Common myeloid progenitor, CD34-positive (primary cell): ENCODE measurements around the gene SLC1A2.

Experiments used
- CTCF ChIA-PET: fragments of 350-600 bp; sonication (Branson Sonifier 250); formaldehyde crosslinking; loops from one replicate; lab custom pipeline; 2021; ENCODE audit warnings: antibody characterized with exemption; lab: Charles Lee
- POLR2A ChIA-PET: fragments of 350-600 bp; sonication (Branson Sonifier 250); formaldehyde crosslinking; loops from one replicate; lab custom pipeline; 2021; ENCODE audit warnings: antibody characterized with exemption; lab: Charles Lee
- DNase-seq, 3 donors: peaks; one replicate each; pipeline versions ENCODE4 v3.0.0 to v3.0.0-alpha.2; 2013
- H3K27ac ChIP-seq, 2 experiments: 1 replicate in 1 of 2; 2 replicates in 1 of 2; pipeline ENCODE4 v1.7.0; 2013; ENCODE audit warnings: inconsistent platforms in 2 of 2, low read length in 2 of 2, mild to moderate bottlenecking in 2 of 2, low read depth in 1 of 2, moderate library complexity in 1 of 2; ENCODE audit not compliant: severe bottlenecking in 2 of 2, insufficient read depth in 1 of 2, poor library complexity in 1 of 2
- H3K27me3 ChIP-seq, 5 experiments: replicated peaks in 2 of 5; 1 replicate in 3 of 5; 2 replicates in 2 of 5; pipeline versions ENCODE4 v1.6.1 to v1.7.0; 2013; ENCODE audit warnings: low read length in 4 of 5, mild to moderate bottlenecking in 2 of 5, moderate library complexity in 2 of 5, inconsistent platforms in 1 of 5; ENCODE audit not compliant: insufficient read depth in 5 of 5, control insufficient read depth in 4 of 5
- H3K36me3 ChIP-seq, 4 experiments: 1 replicate in 2 of 4; 2 replicates in 2 of 4; pipeline versions ENCODE4 v1.6.1 to v1.7.0; 2013; ENCODE audit warnings: low read length in 3 of 4, control low read depth in 1 of 4, mild to moderate bottlenecking in 1 of 4; ENCODE audit not compliant: control insufficient read depth in 4 of 4, insufficient read depth in 4 of 4
- H3K4me1 ChIP-seq, 4 experiments: 1 replicate in 3 of 4; 2 replicates in 1 of 4; pipeline versions ENCODE4 v1.6.1 to v1.7.1; 2013; ENCODE audit warnings: low read length in 3 of 4, mild to moderate bottlenecking in 3 of 4, control low read depth in 1 of 4, inconsistent platforms in 1 of 4, moderate library complexity in 1 of 4; ENCODE audit not compliant: control insufficient read depth in 4 of 4, insufficient read depth in 4 of 4; ENCODE audit errors: control extremely low read depth in 1 of 4
- H3K4me3 ChIP-seq, 7 experiments: 1 replicate in 4 of 7; 2 replicates in 3 of 7; pipeline versions ENCODE4 v1.5.1 to v1.7.0; 2013; ENCODE audit warnings: mild to moderate bottlenecking in 7 of 7, low read length in 6 of 7, moderate library complexity in 6 of 7, inconsistent platforms in 2 of 7, low read depth in 2 of 7, control low read depth in 1 of 7; ENCODE audit not compliant: insufficient read depth in 4 of 7, control insufficient read depth in 1 of 7; ENCODE audit errors: extremely low read depth in 1 of 7
- H3K9me3 ChIP-seq, 5 experiments: 1 replicate in 4 of 5; 2 replicates in 1 of 5; pipeline versions ENCODE4 v1.6.1 to v1.7.1; 2013; ENCODE audit warnings: low read length in 4 of 5, mild to moderate bottlenecking in 2 of 5, inconsistent platforms in 1 of 5, low read depth in 1 of 5, moderate library complexity in 1 of 5; ENCODE audit not compliant: control insufficient read depth in 4 of 5, insufficient read depth in 2 of 5; ENCODE audit errors: control extremely low read depth in 1 of 5
- WGBS: methylation state at CpG from one replicate; pipeline ENCODE4 v1.1.5; 2013; ENCODE audit not compliant: insufficient coverage; 5-methylcytosine and 5-hydroxymethylcytosine counted together

SLC1A2 gene

GRCh38 chr11:35303596-35304385 lies 115.6 kb downstream of the SLC1A2 start:
- Histone ChIP-seq H3K4me1 (peaks cover 6 to 23% (median 14%) of the 10 kb centered on the region in 4 experiments), H3K36me3 (no peaks in the 10 kb centered on the region), H3K27ac (peak overlapping the region; percentile 10 to 77), H3K9me3 (no peaks in the 10 kb centered on the region), H3K27me3 (no peaks in the 10 kb centered on the region), H3K4me3 (no peak overlapping the region)
- WGBS: 90% methylated on average over 4 of the region's 6 CpGs
- ChIA-PET POLR2A (no interaction called here), CTCF (interaction anchor here (0.6 to 5.6 kb wide), 12 partner anchors 9 to 1113 kb away, joined by 3 to 48 read pairs (median 4); no protein-coding TSS in a partner anchor)
- DNase-seq: peak in 1 of 3 donors; percentile 24

GRCh38 chr11:35302398-35302797 lies 117.0 kb downstream of the SLC1A2 start:
- Histone ChIP-seq H3K9me3 (no peaks in the 10 kb centered on the region), H3K36me3 (no peaks in the 10 kb centered on the region), H3K27me3 (no peaks in the 10 kb centered on the region), H3K4me1 (peaks cover 6 to 23% (median 14%) of the 10 kb centered on the region in 4 experiments), H3K4me3 (no peak overlapping the region), H3K27ac (no peak overlapping the region)
- DNase-seq: no peak
- POLR2A ChIA-PET: no interaction called here
- CTCF ChIA-PET: no interaction called here
- WGBS: 97% methylated on average over 4 of the region's 4 CpGs

GRCh38 chr11:35298369-35298768 lies 121.0 kb downstream of the SLC1A2 start:
- H3K36me3 ChIP-seq: no peaks in the 10 kb centered on the region
- CTCF ChIA-PET: interaction anchor here (2.3 kb wide), 1 partner anchor 20 kb away, joined by 6 read pairs; no protein-coding TSS in a partner anchor
- H3K27me3 ChIP-seq: no peaks in the 10 kb centered on the region
- no CpG with 5 or more reads among the region's 1 CpG for WGBS
- no peaks in the 10 kb centered on the region for H3K4me1 ChIP-seq
- no peak overlapping the region for H3K4me3 ChIP-seq
- H3K9me3 ChIP-seq: no peaks in the 10 kb centered on the region
- DNase-seq: no peak
- no peak overlapping the region for H3K27ac ChIP-seq
- POLR2A ChIA-PET: no interaction called here

- Histone ChIP-seq H3K27ac (no peak overlapping the region), H3K27me3 (no peaks in the 10 kb centered on the region), H3K4me3 (no peak overlapping the region), H3K36me3 (no peaks in the 10 kb centered on the region), H3K4me1 (no peaks in the 10 kb centered on the region), H3K9me3 (no peaks in the 10 kb centered on the region)
- 92% methylated on average over 2 of the region's 2 CpGs for WGBS
- CTCF ChIA-PET: interaction anchor here (0.6 to 5.5 kb wide), 7 partner anchors 10 to 1459 kb away, joined by 3 to 48 read pairs (median 3); no protein-coding TSS in a partner anchor
- POLR2A ChIA-PET: no interaction called here
- no peak for DNase-seq
Measured at GRCh38 chr11:35295751-35296150, 123.6 kb downstream of the SLC1A2 start.

- no peak for DNase-seq
- POLR2A ChIA-PET: no interaction called here
- no peaks in the 10 kb centered on the region for H3K27me3 ChIP-seq
- H3K4me3 ChIP-seq: no peak overlapping the region
- H3K36me3 ChIP-seq: no peaks in the 10 kb centered on the region
- H3K27ac ChIP-seq: no peak overlapping the region
- 100% methylated on average over 2 of the region's 4 CpGs for WGBS
- H3K9me3 ChIP-seq: no peaks in the 10 kb centered on the region
- H3K4me1 ChIP-seq: peaks cover 0 to 14% (median 11%) of the 10 kb centered on the region in 4 experiments
- CTCF ChIA-PET: interaction anchor here (1.0 to 5.5 kb wide), 6 partner anchors 12 to 103 kb away, joined by 3 to 48 read pairs (median 4); no protein-coding TSS in a partner anchor
Measured at GRCh38 chr11:35293699-35294098, 125.7 kb downstream of the SLC1A2 start.

GRCh38 chr11:35293035-35293434 lies 126.3 kb downstream of the SLC1A2 start:
- Histone ChIP-seq H3K36me3 (no peaks in the 10 kb centered on the region), H3K27me3 (no peaks in the 10 kb centered on the region), H3K27ac (no peak overlapping the region), H3K4me1 (peaks cover 0 to 14% (median 12%) of the 10 kb centered on the region in 4 experiments), H3K4me3 (no peak overlapping the region), H3K9me3 (no peaks in the 10 kb centered on the region)
- POLR2A ChIA-PET: no interaction called here
- CTCF ChIA-PET: interaction anchor here (0.9 to 5.5 kb wide), 5 partner anchors 8 to 31 kb away, joined by 3 to 48 read pairs (median 4); no protein-coding TSS in a partner anchor
- no peak for DNase-seq
- 67% methylated on average over 1 of the region's 3 CpGs for WGBS

- no peak for DNase-seq
- 100% methylated on average over 4 of the region's 5 CpGs for WGBS
- H3K4me1 ChIP-seq: peaks cover 0 to 14% (median 12%) of the 10 kb centered on the region in 4 experiments
- H3K4me3 ChIP-seq: no peak overlapping the region
- no peaks in the 10 kb centered on the region for H3K27me3 ChIP-seq
- POLR2A ChIA-PET: no interaction called here
- H3K27ac ChIP-seq: no peak overlapping the region
- CTCF ChIA-PET: interaction anchor here (5.5 kb wide), 1 partner anchor 14 kb away, joined by 48 read pairs; no protein-coding TSS in a partner anchor
- no peaks in the 10 kb centered on the region for H3K9me3 ChIP-seq
- no peaks in the 10 kb centered on the region for H3K36me3 ChIP-seq
Measured at GRCh38 chr11:35292279-35292678, 127.1 kb downstream of the SLC1A2 start.
